PFSK-1 (cell line): ENCODE measurements around the gene EMILIN2.

Experiments
- POLR2AphosphoS5 ChIP-seq: IDR thresholded peaks from 2 replicates; pipeline ENCODE4 v1.6.1; 2012; ENCODE audit warnings: low read depth, mild to moderate bottlenecking, control low read depth, low read length, moderate library complexity
- TAF1 ChIP-seq: IDR thresholded peaks from 2 replicates; pipeline ENCODE4 v1.6.1; 2012; ENCODE audit warnings: low read length, control low read depth, borderline replicate concordance; ENCODE audit not compliant: insufficient read depth

GRCh38 chr18:2797951-2798350 is 48.9 kb upstream of the EMILIN2 start:
- no peak for TF ChIP-seq POLR2AphosphoS5
- TF ChIP-seq TAF1 = no peak
